GM12875 (cell line): ENCODE data around the gene VPS8.

ENCODE experiments used
- H3K4me3 ChIP-seq: one replicate; pipeline ENCODE4 v1.5.1; 2011; ENCODE audit warnings: low read depth, low read length, control low read depth
- CTCF ChIP-seq: IDR thresholded peaks from 2 replicates; pipeline ENCODE4 v1.5.1; 2011; ENCODE audit warnings: low read depth, mild to moderate bottlenecking, control low read depth, inconsistent platforms, low read length, moderate library complexity, borderline replicate concordance; ENCODE audit not compliant: insufficient read depth

VPS8 gene

GRCh38 chr3:185062191-185062590 lies 250.2 kb downstream of the VPS8 start:
- no peak overlapping the region for H3K4me3 ChIP-seq
- TF ChIP-seq CTCF = no peak

GRCh38 chr3:185063431-185063830 lies 251.5 kb downstream of the VPS8 start:
- no peak overlapping the region for H3K4me3 ChIP-seq

GRCh38 chr3:185065059-185065458 lies 253.1 kb downstream of the VPS8 start:
- TF ChIP-seq CTCF = peak; percentile 22; the same call in 1 of the 2 replicates

More at GRCh38 chr3:185063431-185063830, 251.5 kb downstream of the VPS8 start:
- no peak for TF ChIP-seq CTCF

GRCh38 chr3:185066251-185066650 lies 254.3 kb downstream of the VPS8 start:
- no peak for TF ChIP-seq CTCF
- H3K4me3 ChIP-seq = no peak overlapping the region

More at GRCh38 chr3:185065059-185065458, 253.1 kb downstream of the VPS8 start:
- H3K4me3 ChIP-seq = no peak overlapping the region

GRCh38 chr3:185067173-185067572 lies 255.2 kb downstream of the VPS8 start:
- no peak overlapping the region for H3K4me3 ChIP-seq
- no peak for TF ChIP-seq CTCF

GRCh38 chr3:185069037-185070030 lies 257.4 kb downstream of the VPS8 start:
- no peak overlapping the region for H3K4me3 ChIP-seq

More at GRCh38 chr3:185069037-185070030, 257.4 kb downstream of the VPS8 start:
- TF ChIP-seq CTCF = no peak
